ENCODE results near the gene RPS21. TPM values are rescaled to one million over a fixed set of nuclear protein-coding genes. Genes with fewer than 3 reads are reported as not detected.

The RPS21 gene
- total and polyA plus RNA-seq, 2 of the 13 experiments (the other 11 are each of a cell fraction or from before 2014, with no cell fraction given), result 2,647 to 11,063 TPM

DNA sequence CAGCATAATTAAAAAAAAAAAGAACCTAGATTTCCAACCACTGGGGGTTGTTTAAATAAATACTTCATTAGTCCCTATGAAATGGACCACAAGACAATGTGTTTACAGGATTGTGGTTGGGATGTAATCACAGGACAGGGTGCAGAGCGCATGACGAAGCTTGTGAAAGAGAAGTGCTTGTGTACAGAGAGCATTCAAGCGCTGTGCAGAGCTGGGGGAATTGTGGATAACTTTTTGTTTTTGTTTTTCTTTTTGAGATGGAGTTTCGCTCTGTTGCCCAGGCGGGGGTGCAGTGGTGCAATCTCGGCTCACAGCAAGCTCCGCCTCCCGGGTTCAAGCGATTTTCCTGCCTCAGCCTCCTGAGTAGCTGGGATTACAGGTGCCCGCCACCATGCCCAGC lies 42.1 kb upstream of the RPS21 start:
- peaks cover 21 to 45% of the 10 kb centered on the region in 2 experiments for H3K36me3 ChIP-seq (replicated peaks in 1 of 2; ENCODE audit: control insufficient read depth in 1 of 2, insufficient read depth in 2 of 2, low read length in 2 of 2)
- H4K20me1 ChIP-seq (ENCODE audit: insufficient read depth, low read length), result no peaks in the 10 kb centered on the region; the same call in 1 of the 2 replicates
- TF ChIP-seq HNRNPH1 (optimal IDR thresholded peaks at IDR 0.05; ENCODE audit: low read depth, low read length) (no peak), SP2 (CRISPR knock-in tag; IDR thresholded peaks at IDR 0.05) (no peak), PRPF4 (IDR thresholded peaks at IDR 0.05; ENCODE audit: low read depth, low read length, poor library complexity, severe bottlenecking) (no peak), ZNF7 (CRISPR knock-in tag; IDR thresholded peaks at IDR 0.05) (no peak), ZBTB38 (CRISPR knock-in tag; IDR thresholded peaks at IDR 0.05) (peak; percentile 29; the same call in 1 of the 2 replicates), ZNF558 (CRISPR knock-in tag; IDR thresholded peaks at IDR 0.05; ENCODE audit: borderline replicate concordance) (no peak), SRY (CRISPR knock-in tag; IDR thresholded peaks at IDR 0.05) (no peak), CBX5 (CRISPR knock-in tag; IDR thresholded peaks at IDR 0.05; ENCODE audit: borderline replicate concordance) (no peak), ZNF724P (CRISPR knock-in tag; IDR thresholded peaks at IDR 0.05; ENCODE audit: borderline replicate concordance) (no peak), ZNF274 (CRISPR knock-in tag; IDR thresholded peaks at IDR 0.05) (no peak)
- TF ChIP-seq, protein P1, sequence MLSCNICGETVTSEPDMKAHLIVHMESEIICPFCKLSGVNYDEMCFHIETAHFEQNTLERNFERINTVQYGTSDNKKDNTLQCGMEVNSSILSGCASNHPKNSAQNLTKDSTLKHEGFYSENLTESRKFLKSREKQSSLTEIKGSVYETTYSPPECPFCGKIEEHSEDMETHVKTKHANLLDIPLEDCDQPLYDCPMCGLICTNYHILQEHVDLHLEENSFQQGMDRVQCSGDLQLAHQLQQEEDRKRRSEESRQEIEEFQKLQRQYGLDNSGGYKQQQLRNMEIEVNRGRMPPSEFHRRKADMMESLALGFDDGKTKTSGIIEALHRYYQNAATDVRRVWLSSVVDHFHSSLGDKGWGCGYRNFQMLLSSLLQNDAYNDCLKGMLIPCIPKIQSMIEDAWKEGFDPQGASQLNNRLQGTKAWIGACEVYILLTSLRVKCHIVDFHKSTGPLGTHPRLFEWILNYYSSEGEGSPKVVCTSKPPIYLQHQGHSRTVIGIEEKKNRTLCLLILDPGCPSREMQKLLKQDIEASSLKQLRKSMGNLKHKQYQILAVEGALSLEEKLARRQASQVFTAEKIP (CRISPR knock-in tag; IDR thresholded peaks at IDR 0.05; ENCODE audit: borderline replicate concordance), result no peak
- TF ChIP-seq, protein P2, sequence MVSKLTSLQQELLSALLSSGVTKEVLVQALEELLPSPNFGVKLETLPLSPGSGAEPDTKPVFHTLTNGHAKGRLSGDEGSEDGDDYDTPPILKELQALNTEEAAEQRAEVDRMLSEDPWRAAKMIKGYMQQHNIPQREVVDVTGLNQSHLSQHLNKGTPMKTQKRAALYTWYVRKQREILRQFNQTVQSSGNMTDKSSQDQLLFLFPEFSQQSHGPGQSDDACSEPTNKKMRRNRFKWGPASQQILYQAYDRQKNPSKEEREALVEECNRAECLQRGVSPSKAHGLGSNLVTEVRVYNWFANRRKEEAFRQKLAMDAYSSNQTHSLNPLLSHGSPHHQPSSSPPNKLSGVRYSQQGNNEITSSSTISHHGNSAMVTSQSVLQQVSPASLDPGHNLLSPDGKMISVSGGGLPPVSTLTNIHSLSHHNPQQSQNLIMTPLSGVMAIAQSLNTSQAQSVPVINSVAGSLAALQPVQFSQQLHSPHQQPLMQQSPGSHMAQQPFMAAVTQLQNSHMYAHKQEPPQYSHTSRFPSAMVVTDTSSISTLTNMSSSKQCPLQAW (CRISPR knock-in tag; IDR thresholded peaks at IDR 0.05), result no peak
- TF ChIP-seq, protein P3, sequence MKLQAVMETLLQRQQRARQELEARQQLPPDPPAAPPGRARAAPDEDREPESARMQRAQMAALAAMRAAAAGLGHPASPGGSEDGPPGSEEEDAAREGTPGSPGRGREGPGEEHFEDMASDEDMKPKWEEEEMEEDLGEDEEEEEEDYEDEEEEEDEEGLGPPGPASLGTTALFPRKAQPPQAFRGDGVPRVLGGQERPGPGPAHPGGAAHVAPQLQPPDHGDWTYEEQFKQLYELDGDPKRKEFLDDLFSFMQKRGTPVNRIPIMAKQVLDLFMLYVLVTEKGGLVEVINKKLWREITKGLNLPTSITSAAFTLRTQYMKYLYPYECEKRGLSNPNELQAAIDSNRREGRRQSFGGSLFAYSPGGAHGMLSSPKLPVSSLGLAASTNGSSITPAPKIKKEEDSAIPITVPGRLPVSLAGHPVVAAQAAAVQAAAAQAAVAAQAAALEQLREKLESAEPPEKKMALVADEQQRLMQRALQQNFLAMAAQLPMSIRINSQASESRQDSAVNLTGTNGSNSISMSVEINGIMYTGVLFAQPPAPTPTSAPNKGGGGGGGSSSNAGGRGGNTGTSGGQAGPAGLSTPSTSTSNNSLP (IDR thresholded peaks at IDR 0.05; ENCODE audit: low read depth, low read length), result no peak
- TF ChIP-seq, protein P4, sequence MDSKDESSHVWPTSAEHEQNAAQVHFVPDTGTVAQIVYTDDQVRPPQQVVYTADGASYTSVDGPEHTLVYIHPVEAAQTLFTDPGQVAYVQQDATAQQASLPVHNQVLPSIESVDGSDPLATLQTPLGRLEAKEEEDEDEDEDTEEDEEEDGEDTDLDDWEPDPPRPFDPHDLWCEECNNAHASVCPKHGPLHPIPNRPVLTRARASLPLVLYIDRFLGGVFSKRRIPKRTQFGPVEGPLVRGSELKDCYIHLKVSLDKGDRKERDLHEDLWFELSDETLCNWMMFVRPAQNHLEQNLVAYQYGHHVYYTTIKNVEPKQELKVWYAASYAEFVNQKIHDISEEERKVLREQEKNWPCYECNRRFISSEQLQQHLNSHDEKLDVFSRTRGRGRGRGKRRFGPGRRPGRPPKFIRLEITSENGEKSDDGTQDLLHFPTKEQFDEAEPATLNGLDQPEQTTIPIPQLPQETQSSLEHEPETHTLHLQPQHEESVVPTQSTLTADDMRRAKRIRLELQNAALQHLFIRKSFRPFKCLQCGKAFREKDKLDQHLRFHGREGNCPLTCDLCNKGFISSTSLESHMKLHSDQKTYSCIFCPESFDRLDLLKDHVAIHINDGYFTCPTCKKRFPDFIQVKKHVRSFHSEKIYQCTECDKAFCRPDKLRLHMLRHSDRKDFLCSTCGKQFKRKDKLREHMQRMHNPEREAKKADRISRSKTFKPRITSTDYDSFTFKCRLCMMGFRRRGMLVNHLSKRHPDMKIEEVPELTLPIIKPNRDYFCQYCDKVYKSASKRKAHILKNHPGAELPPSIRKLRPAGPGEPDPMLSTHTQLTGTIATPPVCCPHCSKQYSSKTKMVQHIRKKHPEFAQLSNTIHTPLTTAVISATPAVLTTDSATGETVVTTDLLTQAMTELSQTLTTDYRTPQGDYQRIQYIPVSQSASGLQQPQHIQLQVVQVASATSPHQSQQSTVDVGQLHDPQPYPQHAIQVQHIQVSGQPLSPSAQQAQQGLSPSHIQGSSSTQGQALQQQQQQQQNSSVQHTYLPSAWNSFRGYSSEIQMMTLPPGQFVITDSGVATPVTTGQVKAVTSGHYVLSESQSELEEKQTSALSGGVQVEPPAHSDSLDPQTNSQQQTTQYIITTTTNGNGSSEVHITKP (CRISPR knock-in tag; IDR thresholded peaks at IDR 0.05; ENCODE audit: low read depth), result no peak

More for the DNA sequence above, 42.1 kb upstream of the RPS21 start:
- Histone ChIP-seq H3K9me3 (ENCODE audit: low read length) (no peaks in the 10 kb centered on the region), H3K4me1 (ENCODE audit: insufficient read depth, low read length) (peaks cover 27% of the 10 kb centered on the region), H3K4me2 (ENCODE audit: low read depth, low read length) (no peak overlapping the region), H3K27ac (ENCODE audit: extremely low read length, insufficient read depth, low read length) (no peak overlapping the region), H3K79me2 (ENCODE audit: insufficient read depth, low read length) (no peaks in the 10 kb centered on the region), H2AFZ (ENCODE audit: low read length) (no peak overlapping the region), H3K4me3 (replicated peaks in 1 of 3; ENCODE audit: insufficient read depth in 1 of 3, low read depth in 2 of 3, low read length in 3 of 3) (no peak overlapping the region), H3K27me3 (ENCODE audit: control insufficient read depth in 1 of 2, insufficient read depth in 2 of 2, low read length in 2 of 2) (no peaks in the 10 kb centered on the region), H3K9ac (ENCODE audit: insufficient read depth, low read depth, low read length) (no peak overlapping the region)
- CTCF ChIA-PET (ENCODE audit: low intra/inter-chr PET ratio, low total read pairs), result no interaction called here
- no peak for ATAC-seq
- DNase-seq (ENCODE audit: low spot score), result no peak
- intact Hi-C loops (cut with micrococcal nuclease; ENCODE audit: unreplicated experiment) (no loop called here), in situ Hi-C loops (cut with HindIII; ENCODE audit: extremely low pct_ligation_motif_present, low pct_unique_long_range_greater_than_20kb) (no loop called here)
- no peak for FAIRE-seq
- POLR2A ChIA-PET, result interaction anchor here (1.5 to 1.6 kb wide), 2 partner anchors 24 to 26 kb away, joined by 4 to 7 read pairs; no protein-coding TSS in a partner anchor
- TSS peak; percentile 31 for BruUV-seq (replicated peaks)
- 93% methylated on average over 10 of the region's 10 CpGs for WGBS (ENCODE audit: low lambda C conversion rate)

Measured in HepG2 (cell line).